Iris pigment epithelial cell (primary cell): ENCODE measurements around the gene HAUS7.

ENCODE experiments used
- DNase-seq: peaks from one replicate; pipeline ENCODE4 v3.0.0-alpha.2; 2011; ENCODE audit warnings: low read depth

The HAUS7 gene

DNA sequence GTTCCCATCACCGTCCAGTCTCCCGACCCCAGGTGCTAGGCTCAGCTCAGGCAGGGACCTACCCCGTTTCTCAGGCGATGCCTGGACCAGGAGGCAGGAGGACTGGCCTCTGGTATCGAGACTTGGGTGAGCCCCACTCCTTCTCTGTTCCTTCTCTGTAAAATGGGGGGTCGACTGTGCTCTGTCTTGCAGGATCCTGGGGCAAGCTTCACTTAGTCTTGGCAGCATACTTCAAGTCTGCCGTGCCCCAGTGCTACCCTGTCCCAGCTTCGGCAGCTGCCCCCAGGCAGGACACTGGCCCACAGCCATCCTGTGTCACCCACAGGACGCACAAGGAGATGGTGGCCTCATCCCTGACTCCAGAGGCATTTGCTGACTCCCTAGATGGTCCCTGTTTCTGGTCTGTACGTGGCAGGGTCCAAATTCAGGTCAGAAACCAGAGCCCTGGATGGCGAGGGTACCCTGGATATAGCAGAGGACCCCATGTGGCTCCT lies 7.0 kb upstream of the HAUS7 start:
- no peak for DNase-seq

DNA sequence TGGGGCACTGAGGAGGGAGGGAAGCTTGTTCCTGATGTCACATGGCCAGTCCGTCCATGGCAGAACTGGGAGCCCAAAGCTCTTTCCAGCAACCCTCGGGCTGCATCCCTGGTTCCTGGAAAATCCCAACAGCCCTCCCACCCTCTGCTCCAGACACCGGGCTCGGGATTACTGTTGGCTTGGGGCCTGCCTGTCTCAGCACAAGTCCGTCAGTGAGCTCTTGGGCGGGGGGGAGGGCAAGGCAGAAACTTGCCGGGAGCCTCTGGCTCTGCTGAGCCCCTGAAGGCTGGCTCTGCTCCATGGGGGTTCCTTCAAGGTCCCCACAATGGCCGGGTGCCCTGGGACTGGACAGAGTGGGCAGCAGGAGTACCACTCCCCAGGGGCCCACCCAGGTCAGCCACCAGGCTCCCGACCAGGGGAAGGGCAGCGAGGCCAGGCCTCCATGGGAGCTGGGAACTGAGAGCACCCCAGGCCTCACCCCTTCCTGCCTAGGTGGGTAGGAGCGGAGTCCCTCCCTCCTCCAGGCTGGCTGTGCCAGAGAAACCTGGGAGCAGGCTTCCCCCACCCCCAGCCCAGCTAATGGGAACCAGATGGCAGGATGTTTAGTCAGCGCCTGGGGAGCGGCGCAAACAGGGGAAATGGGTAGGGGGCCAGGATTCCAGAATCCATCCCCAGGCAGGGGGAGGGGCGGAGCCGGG lies 6.4 kb upstream of the HAUS7 start:
- DNase-seq, result peak; percentile 26

DNA sequence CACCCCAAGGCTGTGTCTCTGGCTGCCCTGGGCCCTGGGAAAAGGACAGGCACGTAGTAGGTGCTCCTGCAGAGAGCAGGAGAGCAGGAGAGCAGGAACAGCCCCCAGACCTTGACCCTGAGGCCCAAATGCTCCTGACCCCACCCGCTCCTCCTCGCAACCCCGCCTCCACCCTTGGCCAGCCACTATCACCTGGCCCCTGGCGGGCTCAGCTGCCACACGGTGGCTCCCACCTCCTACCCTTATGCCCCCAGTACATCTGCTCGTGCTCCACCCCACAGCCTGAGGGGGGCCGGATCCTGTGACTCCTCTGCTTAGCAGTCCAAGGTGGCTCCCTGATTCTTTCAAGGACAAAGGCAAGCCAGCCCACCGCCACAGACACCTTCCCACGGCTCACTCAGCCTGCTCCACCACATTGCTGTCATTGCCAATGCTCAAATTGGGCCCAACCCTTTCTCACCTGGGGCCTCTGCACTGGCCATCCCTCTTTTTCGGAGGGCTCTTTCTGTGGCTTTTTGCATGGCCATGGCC lies 5.4 kb upstream of the HAUS7 start:
- DNase-seq, result no peak

DNA sequence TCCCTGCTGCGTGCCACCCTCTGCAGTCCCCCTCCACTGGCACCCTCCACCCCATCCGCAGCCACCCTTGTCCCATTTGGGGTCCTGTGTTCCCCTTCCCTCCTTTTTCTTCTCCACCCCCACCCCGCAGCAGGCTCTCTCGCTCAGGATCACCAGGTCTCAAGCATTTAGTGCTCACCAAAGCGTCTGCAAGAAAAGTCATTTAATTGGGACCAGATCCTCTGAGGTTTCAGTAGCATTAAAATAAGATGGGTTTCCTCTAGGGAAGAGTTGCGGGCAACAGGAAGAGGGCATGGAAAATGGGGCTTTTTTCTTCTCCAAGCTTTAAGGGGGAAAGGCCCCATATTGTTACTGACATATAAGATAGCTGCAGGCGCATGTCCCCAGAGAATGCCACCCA lies 4.9 kb upstream of the HAUS7 start:
- DNase-seq, result no peak

DNA sequence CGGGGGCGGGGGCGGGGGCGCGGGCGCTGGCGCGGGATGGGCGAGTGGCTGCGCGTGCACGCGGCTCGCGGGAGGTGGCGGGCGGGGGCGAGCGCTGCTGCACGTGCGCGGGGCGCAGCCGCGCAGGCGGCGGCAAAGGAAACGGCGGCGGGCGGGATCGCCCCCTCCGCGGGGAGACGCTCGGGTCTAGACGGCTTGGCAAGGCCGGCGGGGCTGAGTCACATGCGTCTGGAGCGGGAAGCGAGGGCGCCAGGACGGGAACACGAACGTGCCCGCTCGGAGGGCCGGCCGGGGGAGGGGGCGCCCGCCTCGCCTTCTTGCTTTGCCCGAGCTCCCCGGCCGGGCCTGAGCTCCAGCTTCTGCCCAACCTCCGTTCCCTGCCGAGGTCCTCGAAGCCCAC lies 4.3 kb upstream of the HAUS7 start:
- peak; percentile 45 for DNase-seq

DNA sequence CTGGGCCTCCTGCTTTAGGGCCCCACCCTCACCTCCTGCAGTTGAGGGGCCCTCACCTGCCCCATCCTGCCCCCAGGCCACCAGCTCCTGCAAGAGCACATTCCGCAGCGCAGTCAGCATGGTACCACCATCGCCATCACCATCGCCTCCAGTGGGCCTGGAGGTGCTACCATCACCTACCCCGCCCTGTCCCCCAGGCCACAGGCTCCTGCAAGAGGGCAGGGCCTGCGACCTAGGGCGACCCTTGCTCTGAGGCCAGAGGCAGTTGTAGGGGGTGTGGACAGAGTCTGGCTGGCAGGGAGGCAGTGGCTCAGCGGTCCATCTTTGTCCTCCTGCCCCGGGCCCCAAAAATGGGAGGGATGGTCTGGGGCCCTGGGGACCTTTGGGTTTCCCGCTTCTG lies 3.9 kb upstream of the HAUS7 start:
- DNase-seq, result no peak

DNA sequence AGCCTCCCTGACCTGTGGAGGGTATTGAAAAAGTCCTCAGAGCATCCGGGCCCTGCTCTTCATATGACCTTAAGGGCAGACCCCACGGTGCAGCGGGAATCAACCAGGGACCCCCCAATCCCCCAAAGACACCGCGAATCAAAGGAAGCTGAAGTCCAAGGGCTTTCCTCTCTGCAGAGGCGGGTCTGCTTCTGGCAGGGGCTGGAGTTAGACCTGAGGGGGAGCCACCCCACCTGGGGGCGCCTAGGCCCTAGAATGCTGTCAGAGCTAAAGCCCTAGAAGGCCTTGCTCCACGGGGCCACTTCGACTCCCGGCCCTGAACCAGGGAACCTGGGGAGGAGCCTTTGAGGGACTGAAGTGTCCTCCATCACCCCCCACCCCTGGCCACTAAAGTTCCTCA lies 2.8 kb upstream of the HAUS7 start:
- no peak for DNase-seq

DNA sequence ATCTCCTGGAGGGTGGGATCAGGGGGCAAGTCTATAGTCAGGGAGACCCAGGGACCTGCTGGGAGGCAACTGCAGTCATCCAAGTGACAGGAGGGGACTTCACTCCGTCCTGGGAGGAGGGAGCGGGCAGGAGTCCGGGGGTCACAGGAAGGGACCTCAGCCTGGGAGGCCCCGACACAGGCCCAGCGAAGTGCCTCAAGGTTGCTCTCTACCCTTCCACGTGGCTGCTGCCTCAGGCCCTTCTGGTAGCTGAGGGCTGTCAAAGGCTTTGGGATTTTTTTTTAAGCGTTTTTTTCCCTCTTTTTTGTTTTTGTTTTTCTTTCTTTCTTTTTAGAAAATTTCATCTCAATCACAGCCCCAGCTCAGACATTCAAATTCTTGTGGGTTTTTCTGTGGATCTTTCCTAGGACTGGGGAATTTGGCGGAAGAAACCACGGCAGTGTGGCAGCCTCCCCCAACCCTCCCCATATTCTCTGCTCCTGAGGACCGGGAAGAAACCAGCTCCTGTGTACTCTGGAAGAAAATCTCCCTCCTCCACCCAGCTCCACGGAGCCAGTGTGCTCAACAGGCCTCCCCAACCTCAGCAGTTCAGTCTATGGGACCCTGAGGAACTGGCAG lies 1.4 kb upstream of the HAUS7 start:
- DNase-seq, result no peak

DNA sequence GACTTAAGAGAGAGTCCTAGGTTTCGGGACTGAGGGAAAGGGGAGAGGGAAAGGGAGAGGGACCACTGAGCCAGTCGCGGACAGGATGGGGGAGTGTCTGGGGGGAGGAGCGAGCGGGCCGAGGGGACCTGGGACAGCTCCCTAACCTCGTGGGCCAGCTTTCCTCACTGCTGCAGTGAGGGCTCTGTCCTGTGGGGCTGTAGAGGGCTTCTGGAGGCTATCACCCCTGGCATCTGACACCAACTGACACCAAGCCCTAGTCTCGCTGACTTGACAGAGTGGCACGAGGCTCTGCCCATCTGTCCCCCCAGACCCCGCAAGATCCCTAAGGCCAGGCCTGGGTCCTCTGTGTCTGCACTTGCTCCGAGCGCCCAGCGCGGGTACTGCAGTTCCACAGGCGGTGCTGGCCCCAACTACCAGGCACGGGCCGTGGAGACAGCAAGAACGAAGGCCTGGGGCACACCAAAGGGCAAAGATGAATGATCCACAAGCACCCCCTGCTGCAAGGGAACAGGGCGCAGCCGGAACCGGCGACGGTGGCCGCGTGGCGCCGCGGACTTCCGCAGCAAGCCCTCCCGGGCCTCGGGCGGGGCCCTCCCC lies 465 bp downstream of the HAUS7 start:
- peak; percentile 31 for DNase-seq

DNA sequence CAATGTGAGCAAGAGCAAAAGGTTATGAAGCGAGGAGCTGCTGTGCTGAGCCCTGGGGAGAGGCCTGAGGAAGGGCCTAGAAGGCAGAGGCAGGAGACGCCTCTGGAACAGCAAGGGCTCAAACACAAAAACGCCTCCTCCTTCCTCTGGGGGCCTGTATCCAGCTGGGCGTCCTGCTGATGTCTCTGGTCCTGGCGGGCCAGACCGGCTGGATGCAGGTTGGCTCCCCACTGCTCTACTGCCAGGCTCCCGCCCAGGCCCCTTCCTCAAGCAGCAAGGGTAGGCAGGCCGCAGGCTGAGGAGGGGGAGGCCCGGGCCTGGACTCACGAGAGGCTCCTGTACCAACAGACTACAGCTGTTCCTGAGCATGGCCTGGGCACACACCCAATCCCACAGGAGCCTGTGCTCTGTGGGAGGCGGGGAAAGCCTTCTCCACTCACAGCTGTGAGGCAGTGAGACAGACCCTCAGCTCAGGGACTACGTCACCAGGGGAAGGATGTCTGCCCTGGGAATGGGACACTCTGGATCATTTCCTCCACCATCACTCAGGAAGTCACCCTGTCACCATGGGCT lies 2.3 kb downstream of the HAUS7 start:
- DNase-seq, result no peak

DNA sequence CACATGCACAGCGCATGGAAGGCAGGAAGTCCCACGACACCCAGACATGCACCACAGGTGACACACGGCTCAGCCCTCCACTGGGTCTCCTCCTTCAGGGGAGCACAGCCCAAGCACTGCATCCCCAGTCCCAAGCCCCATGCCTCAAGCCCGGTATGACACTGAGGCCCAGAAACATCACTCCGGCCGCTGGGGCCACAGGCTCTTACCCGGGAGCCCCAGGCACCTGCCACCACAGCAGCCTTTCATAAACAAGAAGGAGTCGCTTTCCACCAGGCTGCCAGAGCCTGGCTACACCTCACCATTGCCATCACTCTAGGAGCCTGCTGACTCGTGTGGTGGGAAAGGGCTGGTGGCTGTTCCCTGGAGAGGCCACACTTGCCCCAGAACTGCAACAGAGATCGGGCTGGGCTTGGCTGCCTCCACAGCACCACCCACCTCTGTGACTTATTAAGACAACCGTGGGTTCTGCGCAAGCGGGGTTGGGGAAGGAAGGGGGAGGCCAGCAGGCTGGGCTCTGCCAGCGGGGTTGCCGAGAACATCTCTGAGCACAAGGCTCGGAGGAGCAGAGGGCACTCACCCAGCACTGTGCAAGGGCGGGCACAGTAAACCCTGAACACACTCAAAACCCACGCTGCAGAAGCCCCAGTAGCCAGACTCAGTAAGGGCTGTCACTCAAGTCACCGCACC lies 4.5 kb downstream of the HAUS7 start:
- DNase-seq, result no peak

DNA sequence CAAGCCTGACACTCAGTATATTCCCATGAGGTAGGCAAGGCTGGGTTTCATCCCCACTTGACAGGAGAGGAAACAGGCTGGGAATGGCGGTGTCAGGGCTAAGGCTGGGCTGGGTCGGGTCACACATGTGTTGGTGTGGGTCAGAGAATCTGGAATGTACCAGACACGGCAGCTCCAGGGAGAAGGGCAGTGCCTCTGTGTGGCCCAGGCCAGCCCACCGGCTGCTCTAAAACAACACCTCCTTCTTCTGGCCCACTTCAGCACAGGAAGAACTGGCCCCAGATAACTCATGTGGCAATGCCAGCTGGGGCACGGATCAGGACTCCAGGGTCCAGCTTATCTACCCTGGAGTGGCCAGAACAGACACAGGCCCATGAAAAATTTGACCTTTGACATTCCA lies 6.3 kb downstream of the HAUS7 start:
- no peak for DNase-seq

DNA sequence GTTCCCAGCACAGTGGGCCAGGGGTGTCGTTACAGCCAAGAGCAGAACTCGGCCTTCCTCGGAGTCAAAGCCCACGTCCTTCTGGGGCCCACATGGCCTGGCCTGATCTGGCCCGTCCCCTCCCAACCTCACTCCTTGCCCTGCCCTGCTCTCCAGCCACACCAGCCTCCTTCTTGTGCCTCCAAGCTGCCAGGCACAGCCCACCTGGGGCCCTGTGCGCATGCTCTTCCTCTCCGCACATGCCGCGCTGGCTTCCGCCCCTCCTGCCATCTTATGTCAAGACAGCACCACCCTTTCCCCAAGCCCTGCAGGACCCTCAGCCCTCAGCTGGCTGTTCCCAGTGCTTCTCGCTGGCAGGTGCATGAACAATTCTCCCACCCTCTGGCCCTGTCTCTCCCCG lies 6.8 kb downstream of the HAUS7 start:
- DNase-seq, result no peak

DNA sequence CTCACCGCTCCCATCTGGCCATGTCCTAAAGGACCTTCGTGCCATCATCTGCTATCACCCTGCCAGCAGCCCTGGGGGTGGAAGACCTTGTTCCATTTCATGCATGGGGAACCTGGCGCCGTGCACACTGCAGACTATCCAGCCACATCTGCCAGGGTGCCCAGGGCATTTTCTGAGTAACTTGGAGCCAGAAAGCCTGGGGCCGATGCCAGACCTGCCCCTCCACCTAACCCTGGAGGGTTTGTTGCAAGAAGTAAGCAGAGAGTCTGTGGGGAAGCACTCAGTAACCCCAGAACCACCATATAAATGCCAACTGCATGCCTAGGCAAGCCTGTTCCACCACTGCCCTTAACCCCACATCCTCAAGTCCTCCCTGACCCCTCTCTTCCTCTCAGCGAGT lies 7.3 kb downstream of the HAUS7 start:
- DNase-seq, result no peak

DNA sequence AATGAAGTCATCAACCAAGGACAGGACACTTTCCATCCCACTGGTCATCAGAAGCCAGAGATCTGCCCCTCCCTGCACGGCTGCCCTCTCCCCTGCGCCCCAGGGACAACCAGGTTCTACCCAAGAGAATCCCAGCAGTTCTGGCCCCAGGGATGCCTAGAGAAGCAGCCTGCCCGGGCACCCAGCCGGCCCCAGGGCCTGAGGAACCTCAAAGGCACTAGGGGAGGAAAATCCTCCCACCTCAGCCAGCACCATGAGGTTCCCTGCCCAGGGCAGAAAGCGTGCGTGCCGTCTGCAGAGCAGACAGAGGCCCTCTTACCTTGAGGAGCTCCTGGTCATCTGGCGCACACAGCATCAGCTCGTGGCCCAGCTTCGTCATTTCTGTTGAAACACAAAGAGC lies 8.1 kb downstream of the HAUS7 start:
- DNase-seq, result no peak

DNA sequence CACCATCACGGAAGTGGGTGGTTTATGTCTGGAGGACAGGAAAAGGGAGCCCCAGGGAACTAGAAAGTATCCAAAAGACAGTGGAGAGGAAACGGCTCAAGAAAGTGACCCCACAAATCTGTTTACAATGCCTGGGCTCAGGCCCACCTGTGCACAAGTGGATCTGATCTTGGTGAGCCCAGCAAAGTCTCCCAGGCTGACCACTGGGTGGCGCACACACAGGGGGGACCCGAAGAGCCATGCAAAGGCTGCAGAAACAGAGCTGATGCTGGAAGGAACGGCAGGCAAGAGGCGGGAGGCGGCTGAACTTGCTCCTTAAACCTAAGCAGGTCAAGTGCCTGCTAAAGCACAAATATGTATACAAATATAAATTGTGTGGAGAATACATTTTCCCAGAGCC lies 9.6 kb downstream of the HAUS7 start:
- peak; percentile 54 for DNase-seq

DNA sequence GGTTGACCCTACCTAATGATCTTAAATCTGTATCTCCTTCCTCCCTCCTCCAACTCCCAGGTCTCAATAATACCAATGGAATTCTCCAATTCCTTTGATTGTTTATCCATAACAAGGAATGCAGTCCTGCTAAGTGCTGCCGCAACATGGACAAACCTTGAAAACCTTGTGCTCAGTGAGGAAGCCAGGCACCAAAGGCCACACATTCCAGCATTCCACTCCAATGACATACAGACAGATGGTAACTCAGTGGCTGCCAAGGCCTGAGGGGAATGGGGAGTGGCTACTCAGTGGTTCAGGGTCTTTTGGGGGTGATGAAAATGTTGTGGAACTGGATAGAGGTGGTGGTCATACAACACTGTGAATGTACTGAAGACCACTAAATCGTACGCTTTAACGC lies 10.4 kb downstream of the HAUS7 start:
- DNase-seq, result peak; percentile 81

DNA sequence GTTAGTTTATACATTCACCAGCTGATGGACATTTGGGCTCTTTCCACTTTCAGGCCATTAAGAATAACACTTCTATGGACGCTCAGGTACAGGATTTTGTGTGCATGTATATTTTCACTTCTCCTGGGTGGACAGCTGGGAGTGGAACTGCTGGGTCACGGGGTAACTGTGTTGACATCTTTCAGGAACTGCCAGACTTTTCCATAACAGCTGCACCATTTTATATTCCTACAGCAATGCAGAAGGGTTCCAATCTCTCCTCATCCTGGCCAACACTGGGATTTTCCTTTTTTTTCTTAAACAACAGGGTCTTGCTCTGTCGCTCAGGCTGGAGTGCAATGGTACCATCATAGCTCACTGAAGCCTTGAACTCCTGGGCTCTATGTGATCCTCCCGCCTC lies 11.9 kb downstream of the HAUS7 start:
- no peak for DNase-seq

DNA sequence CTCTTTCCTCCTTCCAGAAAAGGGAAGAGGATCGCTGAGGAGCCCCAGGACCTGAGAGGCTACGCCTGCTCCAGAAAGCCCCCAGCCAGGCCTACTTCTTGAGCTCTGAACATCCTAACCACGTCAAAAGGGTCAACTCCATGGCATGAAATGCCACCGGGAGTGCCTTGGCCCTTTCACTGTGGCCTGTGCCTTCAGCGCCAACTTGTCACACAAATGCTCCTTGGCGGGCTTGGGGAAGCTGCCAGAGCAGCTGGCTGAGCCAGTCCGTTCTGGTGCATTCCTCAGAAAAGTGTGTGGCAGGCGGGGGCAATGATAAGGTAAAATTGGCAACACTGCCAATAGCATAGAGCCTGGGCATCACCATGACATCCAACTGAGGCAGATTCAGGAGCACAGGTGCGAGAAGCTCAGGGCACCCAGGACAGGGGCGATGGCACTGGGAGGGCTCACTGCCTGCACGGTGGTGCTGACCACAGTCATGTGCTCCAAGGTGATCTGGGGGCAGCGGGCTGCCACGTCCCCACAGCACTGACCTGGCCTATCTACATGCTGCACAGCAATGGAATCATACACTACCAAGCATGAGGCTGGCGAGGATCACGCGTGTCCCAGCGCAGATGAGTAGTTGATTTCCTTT lies 12.4 kb downstream of the HAUS7 start:
- no peak for DNase-seq

DNA sequence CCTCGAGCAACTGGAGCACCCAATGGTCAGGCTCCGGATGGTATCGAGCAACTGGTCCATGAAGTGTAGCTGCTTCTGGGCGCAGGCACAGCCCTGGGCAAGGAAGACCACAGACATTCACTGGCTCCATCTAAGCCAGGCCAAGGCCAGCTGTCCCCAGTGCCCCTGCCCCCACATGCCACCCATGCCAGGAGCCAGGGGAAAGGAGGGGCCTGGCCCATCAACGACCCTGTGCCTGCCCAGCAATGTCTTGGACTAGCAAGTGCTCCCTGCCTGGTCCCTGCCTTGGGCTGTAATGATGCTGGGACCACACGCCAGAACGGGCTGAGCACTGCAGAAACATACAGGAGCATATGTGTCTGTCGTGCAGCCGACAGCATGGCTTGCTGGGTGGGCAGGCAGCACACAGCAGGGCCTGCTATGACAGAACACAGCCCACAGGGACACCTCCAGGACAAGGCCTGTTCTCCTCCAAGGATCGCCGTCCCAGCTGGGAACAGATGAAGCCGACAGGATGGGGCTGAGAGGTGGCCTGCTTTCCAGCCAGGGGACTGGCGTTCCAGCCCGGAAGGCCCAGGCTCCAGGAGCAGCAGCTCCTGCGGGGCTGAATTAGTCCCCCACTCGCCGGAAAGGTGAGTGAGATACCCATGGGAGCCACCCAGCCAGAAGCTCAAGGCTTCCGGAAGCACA lies 13.1 kb downstream of the HAUS7 start:
- no peak for DNase-seq

DNA sequence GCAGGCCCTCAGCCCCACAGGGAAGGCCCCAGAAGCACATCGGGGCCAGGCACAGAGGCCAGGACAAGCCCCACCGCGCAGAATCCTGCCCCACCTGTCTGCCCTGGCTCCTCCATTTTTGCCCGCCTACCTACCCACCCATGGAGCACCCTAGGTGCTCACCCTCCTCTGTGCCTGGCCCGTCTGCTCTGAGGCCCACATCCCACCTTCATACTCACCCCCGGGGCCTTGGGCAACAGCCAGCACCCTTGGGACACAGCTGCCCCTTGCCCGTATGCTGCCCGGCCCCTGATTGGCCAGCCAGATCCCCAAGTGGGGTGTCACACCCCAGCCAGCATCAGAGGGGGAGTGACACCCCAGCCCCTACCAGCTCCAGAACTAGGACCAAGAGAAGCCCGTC lies 13.7 kb downstream of the HAUS7 start:
- no peak for DNase-seq
